ENCODE results near the gene ANTXR2.
"Not testable (repeated sequence)": the region's sequence is repeated elsewhere in the genome, so short reads cannot be mapped to it uniquely, and the experiment has no call there.

Gene ANTXR2

DNA sequence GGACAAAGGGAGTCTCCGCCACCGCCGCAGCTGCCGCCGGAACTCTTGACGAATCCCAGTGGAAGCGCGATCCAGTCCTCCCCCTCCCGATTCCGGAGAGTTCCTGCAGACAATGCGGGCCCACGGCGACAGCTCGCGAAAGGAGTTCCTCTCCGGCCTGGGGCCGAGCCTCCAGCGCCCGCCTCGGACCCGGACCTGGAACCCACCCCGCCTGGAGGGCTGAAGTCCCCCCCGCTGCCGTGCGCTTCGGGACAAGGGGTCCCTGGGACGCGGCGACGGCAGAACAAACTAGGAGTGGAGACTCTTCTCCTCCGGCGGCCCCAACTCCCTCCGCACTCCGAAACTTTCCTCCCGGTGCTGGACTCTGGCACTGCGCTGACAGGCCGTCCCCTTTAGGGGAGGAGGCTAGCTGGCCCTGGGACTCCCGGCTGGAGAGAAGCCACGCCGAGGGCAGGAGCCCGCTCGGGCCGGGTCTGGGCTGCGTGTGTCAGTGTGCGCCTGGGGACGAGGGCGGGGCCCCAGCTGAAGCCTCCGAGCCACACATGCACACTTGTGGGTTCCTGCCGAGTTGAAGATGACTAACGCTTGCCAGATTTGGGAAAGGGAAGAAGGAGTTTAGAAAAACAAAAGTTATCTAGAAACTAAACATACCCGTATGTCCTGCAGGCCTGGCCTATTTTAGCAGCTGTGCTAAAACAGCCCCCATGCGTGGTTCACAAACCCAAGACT, at the start of gene ANTXR2:
Gene ANTXR2 (minus strand): TSS at position 486 of the 729 bp plus-strand sequence. CDS start 669 bp downstream, outside the sequence.
- in situ Hi-C loops (cut with MboI; ENCODE audit: low sequenced_read_pairs) = loop anchor here (5.0 kb wide), 1 partner anchor 34 kb away; no protein-coding TSS in a partner anchor

DNA sequence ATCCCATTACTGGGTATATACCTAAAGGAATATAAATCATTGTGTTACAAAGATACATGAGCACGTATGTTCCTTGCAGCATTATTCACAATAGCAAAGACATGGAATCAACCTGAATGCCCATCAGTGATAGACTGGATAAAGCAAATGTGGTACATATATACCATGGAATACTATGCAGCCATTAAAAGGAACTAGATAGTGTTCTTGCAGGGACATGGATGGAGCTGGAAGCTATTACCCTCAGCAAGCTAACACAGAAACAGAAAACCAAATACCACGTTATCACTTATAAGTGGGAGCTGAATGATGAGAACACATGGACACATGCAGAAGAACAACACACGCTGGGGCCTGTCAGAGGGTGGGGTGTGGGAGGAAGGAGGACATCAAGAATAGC, 48.8 kb upstream of the ANTXR2 start:
- in situ Hi-C loops (cut with MboI; ENCODE audit: low sequenced_read_pairs) = not testable (repeated sequence)

DNA sequence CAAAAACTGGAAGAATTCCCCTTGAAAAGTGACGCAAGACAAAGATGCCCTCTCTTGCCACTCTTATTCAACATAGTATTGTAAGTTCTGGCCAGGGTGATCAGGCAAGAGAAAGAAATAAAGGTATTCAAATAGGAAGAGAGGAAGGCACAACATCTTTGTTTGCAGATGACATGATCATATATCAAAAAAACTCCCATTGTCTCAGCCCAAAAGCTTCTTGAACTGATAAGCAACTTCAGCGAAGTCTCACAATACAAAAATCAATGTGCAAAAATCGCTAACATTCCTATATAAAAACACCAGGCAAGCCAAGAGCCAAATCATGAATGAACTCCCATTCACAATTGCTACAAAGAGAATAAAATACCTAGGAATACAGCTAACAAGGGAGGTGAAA, 46.6 kb upstream of the ANTXR2 start:
- in situ Hi-C loops (cut with MboI; ENCODE audit: low sequenced_read_pairs) = not testable (repeated sequence)

DNA sequence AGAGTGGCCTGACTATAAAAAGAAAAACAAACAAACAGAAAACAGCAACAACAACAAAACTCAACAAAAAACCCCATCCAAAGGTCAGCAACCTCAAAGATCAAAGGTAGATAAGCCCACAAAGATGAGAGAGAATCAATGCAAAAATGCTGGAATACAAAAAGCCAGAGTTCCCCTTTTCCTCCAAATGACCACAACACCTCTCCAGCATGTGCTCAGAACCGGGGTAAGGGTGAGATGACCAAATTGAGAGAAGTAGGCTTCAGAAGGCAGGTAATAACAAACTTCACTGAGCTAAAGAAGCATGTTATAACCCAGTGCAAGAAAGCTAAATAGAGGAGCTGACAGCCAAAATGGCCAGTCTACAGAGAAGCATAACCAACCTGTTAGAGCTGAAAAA, 43.5 kb upstream of the ANTXR2 start:
- in situ Hi-C loops (cut with MboI; ENCODE audit: low sequenced_read_pairs) = no loop called here

DNA sequence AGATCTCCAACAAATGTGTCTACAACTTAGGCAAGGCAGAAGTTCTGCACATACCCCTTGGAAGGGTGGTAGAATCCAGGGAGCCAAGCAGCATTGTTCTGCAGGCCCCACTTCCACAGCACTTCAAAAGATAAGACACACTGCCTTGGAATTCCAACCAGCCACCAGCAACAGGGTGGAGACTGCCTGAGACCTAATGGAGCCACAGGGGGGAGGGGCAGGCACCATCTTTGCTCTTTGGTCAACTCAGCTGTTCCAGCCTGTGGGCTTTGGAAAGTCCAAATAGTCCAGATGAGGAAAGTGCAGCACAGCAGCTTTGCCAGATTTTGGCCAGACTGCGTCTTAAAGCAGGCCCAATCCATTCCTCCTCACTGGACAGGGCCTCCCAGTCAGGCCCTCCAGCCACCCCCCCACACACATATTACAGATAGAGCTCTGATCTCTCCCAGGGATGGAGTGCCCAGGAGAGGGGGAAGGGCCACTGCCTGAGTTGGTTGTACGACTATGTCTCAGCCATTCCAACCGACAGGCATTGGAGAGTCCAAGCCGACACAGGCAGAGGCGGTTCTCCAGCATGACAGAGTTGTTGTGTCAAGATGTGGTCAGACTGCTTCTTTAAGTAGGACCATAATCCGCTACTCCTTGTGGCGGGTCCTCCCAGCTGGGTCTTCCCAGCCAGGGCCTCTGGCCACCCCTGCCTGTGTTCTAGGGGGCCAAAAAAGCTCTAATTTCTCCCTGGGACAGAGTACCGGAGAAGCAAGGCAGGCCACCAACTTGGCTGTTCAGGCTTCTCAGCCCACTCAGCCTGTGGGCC, 42.5 kb upstream of the ANTXR2 start:
- in situ Hi-C loops (cut with MboI; ENCODE audit: low sequenced_read_pairs) = no loop called here

DNA sequence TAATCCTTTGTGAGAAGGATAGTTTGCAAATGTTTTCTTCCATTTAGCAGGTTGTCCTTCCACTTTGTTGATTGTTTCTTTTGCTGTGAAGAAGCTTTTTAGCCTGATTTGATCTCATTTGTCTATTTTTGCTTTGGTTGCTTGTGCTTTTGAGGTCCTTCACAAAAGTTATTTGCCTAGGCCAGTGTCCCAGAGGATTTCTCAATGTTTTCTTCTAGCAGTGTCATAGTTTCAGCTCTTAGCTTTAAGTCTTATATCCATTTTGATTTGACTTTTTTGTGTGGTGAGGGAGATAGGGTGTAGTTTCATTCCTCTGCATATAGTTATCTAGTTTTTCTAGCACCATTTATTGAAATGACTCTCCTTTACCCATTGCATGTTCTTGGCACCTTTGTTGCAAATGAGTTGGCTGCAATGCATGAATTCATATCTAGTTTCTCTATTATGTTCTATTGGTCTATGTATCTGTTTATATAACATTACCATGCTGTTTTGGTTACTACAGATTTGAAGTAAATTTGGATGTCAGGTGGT, 41.8 kb upstream of the ANTXR2 start:
- in situ Hi-C loops (cut with MboI; ENCODE audit: low sequenced_read_pairs) = no loop called here

DNA sequence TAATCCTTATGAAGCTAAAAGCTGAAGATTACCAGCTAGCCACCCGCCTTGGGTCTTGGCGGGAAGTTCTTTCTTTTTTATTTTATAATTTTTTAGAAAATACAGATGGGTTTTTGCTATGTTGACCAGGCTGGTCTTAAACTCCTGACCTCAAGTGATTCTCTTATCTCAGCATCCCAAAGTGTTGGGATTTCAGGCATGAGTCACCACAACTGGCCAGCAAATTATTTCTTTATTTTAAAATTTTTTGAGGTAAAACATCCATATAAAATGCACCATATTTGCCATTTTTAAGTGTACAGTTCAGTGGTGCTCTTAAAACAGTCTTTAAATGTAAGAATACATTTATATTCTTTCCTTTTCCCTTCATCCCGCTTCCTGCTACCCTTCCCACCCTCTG, 40.6 kb upstream of the ANTXR2 start:
- in situ Hi-C loops (cut with MboI; ENCODE audit: low sequenced_read_pairs) = no loop called here

DNA sequence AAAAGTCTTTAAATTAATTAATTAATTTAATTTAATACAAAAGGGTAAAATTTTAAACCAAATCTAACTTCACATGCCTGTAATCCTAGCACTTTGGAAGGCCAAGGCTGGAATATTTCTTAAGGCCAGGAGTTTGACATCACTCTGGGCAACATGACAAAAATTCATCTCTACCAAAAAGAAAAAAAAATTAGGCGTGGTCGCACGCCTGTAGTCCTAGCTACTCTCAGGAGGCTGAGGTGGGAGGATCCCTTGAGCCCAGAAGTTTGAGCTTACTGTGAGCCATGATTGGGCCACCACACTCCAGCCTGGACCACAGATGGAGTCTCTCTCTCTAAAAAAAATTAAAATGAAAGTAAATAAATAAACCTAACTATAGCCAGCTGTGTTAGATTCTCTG, 39.2 kb upstream of the ANTXR2 start:
- in situ Hi-C loops (cut with MboI; ENCODE audit: low sequenced_read_pairs) = no loop called here

DNA sequence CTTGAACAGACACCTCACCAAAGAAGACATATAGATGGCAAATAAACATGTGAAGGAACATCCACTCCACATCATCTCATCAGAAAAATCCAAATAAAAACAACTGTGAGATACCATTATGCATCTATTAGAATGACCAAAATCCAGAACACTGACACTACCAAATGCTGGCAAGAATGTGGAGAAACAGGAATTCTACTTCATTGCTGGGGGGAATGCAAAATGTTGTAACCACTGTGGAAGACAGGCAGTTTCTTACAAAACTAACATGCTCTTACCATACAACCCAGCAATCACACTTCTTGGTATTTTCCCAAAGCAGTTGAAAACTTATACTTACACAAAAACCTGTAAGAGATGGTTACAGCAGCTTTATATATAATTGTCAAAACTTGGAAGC, 38.2 kb upstream of the ANTXR2 start:
- in situ Hi-C loops (cut with MboI; ENCODE audit: low sequenced_read_pairs) = no loop called here

DNA sequence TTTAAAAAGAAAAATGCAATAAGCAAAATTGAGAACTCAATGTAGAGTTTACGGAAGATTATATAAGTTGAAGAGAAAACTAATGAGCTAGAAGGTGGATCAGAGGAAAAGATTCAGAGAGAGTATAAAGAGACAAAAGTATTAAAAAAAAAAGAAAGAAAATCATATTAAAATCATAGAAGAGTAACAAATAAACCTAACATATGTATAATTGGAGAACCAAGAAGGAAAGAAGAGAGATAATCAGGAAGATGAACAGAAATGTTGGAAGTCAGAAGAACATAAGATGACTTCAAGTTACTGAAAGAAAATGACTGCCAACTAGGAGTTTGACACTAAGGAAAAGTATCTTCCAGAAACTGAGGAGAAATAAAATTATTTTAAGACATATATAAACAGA, 34.3 kb upstream of the ANTXR2 start:
- in situ Hi-C loops (cut with MboI; ENCODE audit: low sequenced_read_pairs) = loop anchor here (5.0 kb wide), 1 partner anchor 35 kb away; the partner anchor contains the start of gene ANTXR2

DNA sequence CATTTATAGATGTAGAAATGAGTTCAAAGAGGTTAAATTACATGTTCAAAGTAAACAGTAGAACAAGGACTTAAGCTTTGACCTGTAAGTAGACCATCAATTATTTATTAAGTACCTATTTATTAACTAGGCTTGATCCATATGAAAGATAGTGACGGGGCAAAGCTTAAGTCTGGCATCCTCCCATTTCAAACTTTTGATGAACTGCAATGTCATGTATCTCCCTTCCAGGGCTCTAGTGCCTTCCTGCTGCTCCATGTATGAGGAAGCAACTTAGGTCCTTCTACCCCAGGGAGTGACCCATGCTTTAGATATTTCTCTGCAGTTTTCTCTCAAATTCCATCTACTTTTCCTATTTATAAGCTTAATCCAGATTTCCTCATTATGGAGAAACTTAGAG, 31.9 kb upstream of the ANTXR2 start:
- in situ Hi-C loops (cut with MboI; ENCODE audit: low sequenced_read_pairs) = loop anchor here (5.0 kb wide), 1 partner anchor 33 kb away; the partner anchor contains the start of gene ANTXR2

DNA sequence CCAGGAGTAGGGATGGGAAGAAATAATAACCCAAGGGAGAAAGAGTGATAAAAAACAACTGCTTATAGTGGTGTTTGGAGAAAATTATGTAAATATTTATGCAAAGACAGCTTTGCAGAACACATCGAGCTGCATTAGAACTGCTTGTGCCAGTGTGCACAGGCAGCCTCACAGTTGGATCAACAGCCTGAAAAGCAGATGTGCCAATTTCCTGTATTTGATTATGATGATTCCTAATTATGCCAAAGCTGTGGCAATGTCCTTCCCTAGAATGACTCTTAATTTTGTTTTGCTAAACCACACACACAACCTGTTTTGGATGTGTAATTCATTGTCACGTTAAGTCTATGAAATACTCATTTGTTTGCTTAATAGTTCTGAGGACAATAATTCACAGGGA, 30.6 kb upstream of the ANTXR2 start:
- in situ Hi-C loops (cut with MboI; ENCODE audit: low sequenced_read_pairs) = no loop called here

DNA sequence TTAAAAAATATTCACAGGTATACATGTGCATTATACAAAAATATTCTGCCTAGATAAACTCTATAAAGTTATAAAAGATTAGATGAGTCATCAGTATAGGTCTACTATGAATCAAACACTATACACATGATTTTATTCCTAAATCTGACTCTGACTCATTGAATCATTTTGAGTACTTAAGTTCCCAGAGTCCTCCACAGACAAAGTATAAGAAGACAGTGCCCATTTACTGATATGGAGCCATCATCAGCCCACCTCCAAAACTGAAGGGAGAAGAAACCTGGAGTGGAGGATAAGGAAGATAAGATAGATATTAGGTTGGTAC, 28.7 kb upstream of the ANTXR2 start:
- in situ Hi-C loops (cut with MboI; ENCODE audit: low sequenced_read_pairs) = no loop called here

DNA sequence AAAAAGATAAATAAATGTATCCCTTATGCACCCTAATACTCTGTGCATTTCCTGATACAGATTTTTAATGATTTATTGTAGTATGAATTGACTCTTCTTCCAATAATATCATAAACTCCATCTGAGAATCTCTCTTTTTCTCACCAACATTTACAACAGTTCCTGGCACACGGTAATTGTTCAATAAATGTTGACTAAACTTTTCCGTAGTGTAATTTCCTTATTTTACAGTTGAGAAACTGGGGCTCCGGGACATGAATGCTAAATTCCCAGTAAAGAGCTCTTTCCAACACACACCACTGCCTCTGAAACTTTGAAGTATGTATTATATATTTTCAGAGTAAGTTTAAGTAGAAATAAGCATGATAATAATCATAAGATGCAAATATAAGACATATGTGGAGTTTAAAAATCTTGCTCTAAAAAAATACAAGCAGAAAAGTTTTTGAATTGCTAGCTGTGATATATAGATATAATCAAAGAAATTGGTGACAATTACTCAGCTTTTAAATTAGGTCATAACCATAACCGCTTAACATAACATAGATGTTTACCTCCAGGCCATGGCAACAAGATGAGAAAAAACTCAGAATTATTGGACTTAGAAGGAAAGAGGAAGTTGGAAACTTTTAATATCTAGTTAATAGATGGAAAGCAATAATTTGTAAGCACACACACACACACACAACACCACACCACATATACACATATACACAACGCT, 28.2 kb upstream of the ANTXR2 start:
- in situ Hi-C loops (cut with MboI; ENCODE audit: low sequenced_read_pairs) = no loop called here

DNA sequence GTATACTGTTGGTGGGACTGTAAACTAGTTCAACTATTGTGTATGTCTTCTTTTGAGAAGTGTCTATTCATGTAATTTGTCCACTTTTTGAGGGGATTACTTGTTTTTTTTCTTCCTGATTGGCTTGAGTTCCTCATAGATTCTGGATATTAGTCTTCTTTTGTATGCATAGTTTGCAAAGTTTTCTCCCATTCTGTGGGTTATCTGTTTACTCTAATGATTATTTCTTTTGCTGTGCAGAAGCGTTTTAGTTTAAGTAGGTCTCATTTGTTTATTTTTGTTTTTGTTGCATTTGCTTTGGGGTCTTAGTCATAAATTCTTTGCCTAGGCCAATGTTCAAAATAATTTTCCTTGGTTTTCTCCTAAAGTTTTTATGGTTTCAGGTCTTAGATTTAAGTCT, 26.6 kb upstream of the ANTXR2 start:
- in situ Hi-C loops (cut with MboI; ENCODE audit: low sequenced_read_pairs) = no loop called here

DNA sequence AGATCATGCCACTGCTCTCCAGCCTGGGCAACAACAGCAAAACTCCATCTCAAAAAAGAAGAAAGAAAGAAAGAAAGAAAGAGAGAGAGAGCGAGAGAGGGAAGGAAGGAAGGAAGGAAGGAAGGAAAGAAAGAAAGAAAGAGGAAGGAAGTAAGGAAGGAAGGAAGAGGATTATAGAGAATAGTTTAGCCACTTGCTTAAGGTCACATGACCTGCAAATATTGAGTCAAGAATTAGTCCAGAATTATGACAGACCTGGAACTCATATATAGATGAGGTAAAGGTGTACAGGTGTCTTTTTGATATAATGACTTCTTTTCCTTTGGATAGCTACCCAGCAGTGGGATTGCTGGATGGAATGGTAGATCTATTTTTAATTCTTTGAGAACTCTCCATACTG, 25.6 kb upstream of the ANTXR2 start:
- in situ Hi-C loops (cut with MboI; ENCODE audit: low sequenced_read_pairs) = no loop called here

DNA sequence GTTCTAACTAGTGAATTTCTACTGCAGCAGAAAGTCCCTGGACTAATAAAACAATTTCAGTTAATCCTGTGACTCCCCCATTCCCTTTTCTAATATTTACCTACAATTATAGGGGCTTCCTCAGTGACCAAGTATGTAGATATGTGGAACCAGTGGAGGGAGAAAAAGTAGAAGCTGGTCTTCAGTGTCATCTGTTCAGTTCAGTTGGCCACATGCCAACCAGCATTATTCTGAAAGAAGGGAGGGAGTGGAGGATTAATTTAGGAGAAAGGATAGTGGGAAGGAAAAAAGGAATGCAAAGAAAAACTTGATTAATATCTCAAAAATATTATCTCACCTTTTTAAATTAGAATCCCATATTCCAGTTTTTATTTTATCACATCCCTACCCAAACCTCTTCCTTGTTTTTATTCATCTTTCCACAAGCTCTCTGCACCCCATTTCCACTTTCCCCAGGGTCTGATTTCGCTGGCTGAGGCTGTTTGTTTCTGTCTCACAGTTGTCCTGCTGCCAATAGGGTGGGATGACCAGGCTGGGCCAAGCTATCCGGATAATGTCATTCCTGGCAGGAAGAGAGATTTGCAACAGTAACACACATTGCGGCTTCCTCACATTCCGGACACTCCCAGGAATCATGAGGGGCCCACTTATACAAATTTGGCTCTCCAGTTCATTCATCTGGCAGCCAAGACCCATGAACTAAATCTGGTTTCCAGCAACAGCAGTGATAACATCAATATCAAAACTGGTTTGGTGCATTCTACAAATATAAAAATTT, 24.6 kb upstream of the ANTXR2 start:
- in situ Hi-C loops (cut with MboI; ENCODE audit: low sequenced_read_pairs) = no loop called here

DNA sequence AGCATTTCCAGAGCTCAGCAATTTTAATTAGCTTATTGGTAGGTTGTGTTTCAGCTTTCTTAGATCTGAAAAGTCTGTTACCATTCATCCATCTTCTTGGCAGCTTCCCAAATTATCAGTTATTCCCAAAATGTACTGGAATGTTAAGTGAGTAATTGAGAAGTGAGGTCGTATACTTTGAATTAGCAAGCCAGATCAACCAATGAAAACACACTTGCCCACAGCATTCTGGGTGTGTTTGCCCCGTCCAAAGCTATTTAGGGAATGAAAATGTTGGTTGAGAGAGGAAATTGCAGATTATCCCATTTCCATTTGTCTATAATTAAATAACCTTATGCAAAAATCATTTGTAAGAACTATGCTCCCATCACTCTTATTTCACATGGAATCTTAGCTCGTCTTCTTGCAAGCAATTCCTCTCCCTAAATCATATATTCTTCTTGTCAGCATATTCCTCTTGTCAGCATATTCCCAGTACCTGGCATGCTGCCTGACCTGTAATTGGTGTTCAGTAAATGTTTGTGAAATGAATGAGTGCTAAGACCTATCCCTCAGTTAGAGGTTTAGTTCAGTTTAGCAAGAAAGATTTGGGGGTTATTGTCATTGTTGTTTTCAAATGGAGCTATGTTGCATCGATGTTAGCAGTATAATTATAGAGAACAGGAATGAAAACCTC, 23.3 kb upstream of the ANTXR2 start:
- in situ Hi-C loops (cut with MboI; ENCODE audit: low sequenced_read_pairs) = no loop called here

DNA sequence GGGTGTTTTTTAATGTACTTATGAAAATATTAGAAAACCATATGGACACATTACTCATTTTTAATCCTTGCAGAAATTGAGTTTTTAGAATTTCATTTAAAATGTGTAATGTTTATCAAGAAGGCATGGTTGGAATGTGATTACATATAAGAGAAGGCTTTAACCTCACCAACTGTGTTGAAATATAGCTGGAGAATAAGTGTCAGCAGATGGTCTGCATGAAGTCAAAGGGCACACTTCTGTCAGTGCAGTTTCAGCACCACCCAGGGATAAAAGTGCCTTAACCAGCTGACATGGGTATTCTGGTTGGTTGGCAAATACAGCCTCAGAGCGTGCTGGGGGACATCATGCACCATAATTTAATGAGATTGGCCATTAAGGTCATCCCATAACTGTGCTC, 21.2 kb upstream of the ANTXR2 start:
- in situ Hi-C loops (cut with MboI; ENCODE audit: low sequenced_read_pairs) = no loop called here

DNA sequence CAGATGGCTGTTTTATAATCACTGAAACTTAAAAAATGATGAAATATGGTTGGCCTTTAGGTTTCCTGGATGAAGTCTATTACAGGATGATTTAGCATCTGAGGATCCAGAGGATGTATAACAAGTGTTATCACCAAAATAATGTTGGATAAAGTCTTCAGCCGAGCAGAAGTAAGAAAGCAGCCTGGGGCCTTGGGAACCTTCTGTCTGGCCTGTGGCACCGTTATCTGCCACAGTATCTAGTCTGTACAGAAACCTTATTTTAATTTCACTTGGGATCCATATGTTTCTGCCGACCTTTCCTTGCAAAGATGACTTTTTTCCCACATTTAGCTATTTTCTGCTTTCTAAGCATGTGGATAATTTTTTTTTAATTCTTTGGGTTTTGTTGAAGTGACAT, 20.5 kb upstream of the ANTXR2 start:
- in situ Hi-C loops (cut with MboI; ENCODE audit: low sequenced_read_pairs) = no loop called here

All from HL-60/S4 (cell line).